HG03280 (cell line): ENCODE data around the gene COX4I2.
"Not testable (repeated sequence)": the region's sequence is repeated elsewhere in the genome, so short reads cannot be mapped to it uniquely, and the experiment has no call there.

Source experiments
- ATAC-seq: cut with Tn5 transposase; IDR thresholded peaks from one replicate; pipeline ENCODE4 v1.9.1; 2021; ENCODE audit warnings: mild to moderate bottlenecking, moderate library complexity; ENCODE audit not compliant: unreplicated experiment

Gene COX4I2

GRCh38 chr20:31652917-31653396, 15.2 kb downstream of the COX4I2 start:
- no peak for ATAC-seq

- ATAC-seq = no peak
These were observed 15.8 kb downstream of the COX4I2 start for GRCh38 chr20:31653561-31653960.

DNA sequence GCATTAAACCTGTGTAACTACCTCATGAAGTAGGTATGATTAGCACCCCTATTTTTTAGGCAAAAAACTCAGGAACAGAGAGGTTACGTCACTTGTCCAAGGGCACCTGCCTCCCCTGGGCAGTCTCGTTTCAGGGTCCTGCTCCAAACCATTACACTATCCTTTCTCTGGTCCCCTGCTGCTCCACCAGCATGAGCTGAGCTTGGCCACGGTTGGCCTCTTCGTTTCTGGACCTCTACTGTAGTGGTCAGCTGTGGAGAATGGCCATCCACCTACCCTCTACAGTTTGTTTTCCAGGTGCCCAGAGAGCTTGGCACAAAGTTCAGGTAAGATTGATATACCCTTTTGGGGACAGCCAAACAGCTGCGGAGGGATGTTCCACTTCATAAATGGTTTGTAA, 16.8 kb downstream of the COX4I2 start:
- ATAC-seq = no peak

DNA sequence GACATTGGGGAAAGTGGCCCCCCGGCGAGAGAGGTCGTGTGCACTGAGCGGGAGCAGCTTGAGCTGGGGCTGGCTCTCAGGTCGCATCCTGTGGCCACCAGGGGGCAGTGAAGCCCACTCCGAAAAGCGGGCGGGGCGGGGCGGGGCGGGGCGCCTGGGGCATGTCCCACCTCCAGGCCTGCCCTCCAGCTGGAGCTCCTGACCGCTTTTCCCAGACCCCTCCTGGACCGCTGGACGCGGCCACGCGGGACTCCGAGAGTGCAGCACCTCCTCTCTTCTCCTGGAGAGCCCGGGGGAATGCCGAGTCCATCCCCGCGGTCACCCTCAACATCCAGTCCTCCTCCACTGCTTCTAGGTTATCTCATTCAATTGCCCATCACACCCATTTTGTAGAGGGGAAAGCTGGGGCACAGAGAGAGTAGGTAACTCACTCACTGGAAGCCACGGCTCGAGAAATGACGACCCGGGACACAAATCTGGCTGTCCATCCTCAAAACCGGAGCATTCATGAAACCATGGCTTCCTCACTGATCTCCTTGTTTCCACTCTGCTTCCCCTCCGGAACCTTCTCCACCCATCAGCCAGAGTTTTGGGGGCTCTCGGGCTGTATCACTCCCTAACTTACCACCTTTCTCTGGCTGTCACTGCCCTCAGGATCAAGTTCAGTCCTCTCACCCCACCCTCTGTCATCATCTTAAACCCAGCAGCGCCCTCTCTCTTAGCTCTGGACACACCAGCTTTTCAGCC, 24.1 kb downstream of the COX4I2 start:
- ATAC-seq = peak; percentile 56

DNA sequence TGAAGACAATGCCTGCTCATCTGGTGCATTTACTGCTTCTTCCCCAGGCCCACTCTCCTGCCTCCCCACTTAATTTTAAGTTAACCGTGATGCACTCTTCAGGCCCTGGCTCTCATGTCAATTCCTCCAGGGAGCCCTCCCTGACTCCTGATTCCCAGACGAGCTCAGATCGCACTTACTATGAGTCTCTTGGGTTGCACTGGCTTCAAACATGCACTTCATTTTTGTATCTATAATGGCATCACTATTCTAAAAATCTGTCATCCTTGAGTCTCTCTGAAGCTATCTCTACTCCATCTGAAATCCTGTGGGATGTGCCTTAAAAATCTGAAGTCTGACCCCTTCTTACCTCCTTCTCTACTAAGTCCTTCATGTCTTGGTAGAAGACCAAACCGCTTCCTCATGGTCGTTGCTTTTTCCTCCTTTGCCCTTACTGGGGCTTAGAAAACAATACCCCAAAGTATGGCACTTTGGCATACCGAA, 24.7 kb downstream of the COX4I2 start:
- no peak for ATAC-seq

- ATAC-seq = no peak
These were observed 25.8 kb downstream of the COX4I2 start for GRCh38 chr20:31663524-31663837.

- ATAC-seq = no peak
These were observed 26.4 kb downstream of the COX4I2 start for GRCh38 chr20:31663838-31664695.

- no peak for ATAC-seq
These were observed 27.1 kb downstream of the COX4I2 start for GRCh38 chr20:31664696-31665354.

DNA sequence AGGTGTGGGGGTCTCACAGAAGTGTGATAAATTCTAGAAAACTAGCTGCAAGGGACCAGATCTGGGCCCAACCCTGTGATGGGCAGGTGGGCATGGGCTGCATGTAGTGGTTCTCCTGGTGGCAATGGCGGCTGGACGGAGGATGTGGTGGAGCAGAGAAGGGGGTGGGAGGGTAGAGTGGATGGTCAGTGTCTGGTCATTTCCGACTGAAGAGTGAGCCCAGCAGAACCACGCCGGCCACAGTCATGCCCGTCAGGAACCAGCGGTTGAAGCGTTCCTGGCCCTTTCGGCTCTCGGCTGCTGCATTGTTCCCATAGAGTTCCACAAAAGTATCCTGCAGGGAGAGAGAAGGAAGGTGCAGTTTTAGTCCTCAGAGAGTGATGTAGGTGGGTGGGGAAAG, 28.0 kb downstream of the COX4I2 start:
- ATAC-seq = no peak

DNA sequence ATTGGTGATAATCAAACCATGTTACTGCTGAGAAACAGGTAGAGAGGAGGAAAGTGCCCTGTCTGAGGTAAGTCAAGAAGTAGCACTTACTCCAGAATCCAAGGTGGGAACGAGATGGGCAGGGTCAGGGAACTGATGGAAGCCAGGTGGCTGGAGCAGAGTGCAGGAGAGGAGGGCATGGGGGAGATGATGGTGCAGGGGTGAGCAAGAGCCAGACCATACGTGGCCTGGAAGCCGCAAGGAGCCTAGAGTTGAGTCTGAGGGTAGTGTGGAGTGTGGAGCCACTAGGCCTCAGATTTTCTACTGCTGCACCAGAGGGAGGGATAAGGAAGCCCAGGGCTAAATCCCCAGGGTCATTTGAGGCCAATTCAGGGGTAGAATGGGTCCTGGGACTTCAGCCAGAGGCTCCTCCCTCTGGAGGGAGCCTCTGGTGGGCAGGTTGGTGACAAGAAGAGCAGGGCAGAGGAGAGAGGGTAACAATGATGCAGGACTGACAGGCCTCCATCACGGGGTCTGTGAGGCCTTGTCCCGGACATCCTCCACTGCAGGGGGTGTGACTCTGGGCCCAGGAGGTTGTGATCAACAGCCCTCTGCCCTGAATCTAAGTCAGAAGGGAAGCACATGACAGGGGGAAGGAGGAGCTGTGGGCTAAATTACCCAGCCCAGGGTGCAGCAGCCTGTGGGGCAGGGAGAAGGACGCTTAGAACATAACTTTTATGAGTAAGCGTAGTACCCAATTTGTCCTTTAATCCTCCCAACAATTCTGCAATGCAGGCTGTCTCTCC, 28.7 kb downstream of the COX4I2 start:
- no peak for ATAC-seq

DNA sequence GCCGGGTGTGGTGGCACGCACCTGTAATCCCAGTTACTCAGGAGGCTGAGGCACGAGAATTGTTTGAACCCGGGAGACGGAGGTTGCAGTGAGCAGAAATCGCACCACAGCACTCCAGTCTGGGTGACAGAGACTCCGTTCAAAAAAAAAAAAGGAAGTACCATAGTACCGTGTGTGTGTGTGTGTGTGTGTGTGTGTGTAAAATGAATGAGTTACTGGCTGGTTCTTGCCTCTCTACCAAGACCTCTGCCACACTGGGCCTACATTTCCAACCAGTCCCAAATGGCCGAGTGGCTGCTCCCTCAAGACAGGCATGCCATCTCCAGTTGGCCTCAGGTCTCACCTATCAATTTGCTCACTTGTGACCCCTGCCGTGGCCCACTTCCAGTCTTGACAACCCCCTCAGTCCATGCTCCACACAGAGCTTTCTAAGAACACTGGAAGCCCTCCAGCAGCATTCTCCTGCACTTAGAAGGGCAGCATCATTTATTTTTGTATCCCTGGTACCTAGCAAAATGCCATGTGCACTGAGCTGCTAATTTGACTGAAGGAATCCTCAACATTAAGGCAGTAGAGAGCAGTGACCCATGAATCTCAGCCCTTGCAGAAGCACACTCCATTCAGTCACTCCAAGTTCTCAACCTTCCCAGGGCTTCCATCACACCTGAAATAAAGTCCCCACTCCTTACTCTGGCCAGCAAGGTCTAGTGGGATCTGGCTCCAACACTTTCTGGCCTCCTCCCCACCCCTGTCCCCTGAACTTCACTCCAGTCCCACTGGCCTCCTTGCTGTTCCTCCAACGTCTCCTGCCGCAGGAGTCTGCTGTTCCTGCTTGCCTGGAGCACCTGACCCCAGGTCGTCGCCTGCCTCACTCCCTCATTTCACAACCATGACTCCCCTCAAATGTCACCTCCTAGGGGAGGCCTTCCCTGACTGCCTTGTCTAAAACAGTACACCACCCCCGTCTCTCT, 29.9 kb downstream of the COX4I2 start:
- no peak for ATAC-seq

GRCh38 chr20:31668944-31669343, 31.2 kb downstream of the COX4I2 start:
- ATAC-seq = not testable (repeated sequence)

- no peak for ATAC-seq
These were observed 32.2 kb downstream of the COX4I2 start for GRCh38 chr20:31669876-31670275.

GRCh38 chr20:31670371-31671228, 32.9 kb downstream of the COX4I2 start:
- ATAC-seq = no peak

DNA sequence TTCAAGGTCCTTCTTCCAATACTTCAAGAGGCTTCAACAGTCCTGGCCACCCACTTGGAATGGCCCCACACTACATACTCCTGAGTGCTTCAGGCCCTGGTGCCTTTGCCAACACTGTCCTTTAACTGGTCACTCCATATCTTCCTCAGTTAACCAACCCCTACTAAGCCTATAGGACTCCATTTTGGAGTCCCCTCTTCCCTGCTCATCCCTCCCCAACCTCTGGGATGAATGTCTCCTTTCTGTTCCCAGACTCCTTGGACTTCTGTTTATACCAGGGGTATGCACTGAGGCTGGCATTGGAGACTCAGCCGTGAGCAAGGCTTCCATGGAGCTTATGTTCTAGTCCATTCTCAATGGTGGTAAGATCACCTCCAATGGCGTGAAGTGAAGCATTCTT, 33.6 kb downstream of the COX4I2 start:
- ATAC-seq = no peak

GRCh38 chr20:31673435-31673834, 35.7 kb downstream of the COX4I2 start:
- ATAC-seq = no peak

- no peak for ATAC-seq
These were observed 36.3 kb downstream of the COX4I2 start for GRCh38 chr20:31673943-31674463.
